T-helper 17 cell (primary cell): ENCODE data around the gene PARL. TPM values are rescaled to one million over a fixed set of nuclear protein-coding genes. Genes with fewer than 3 reads are reported as not detected.
A peak's percentile ranks its signal among the peaks of the same experiment; 100 is the strongest.

Experiments
- ATAC-seq: fragments of 150-1000 bp; cut with Tn5 transposase; 2 replicates; pipeline ENCODE4 v1.10.0; 2021; ENCODE audit warnings: mild to moderate bottlenecking, moderate library complexity
- DNase-seq, 3 donors: peaks; one replicate each; pipeline versions ENCODE4 v3.0.0 to v3.0.0-alpha.2; 2020 to 2021
- H3K9me3 ChIP-seq: one replicate; pipeline ENCODE4 v1.7.0; 2013; ENCODE audit warnings: low read length, mild to moderate bottlenecking; ENCODE audit not compliant: control insufficient read depth, poor library complexity, severe bottlenecking
- H3K27ac Mint-ChIP-seq: one replicate; pipeline ENCODE4 v1.8.0; 2022; ENCODE audit warnings: mild to moderate bottlenecking, moderate library complexity, mixed read lengths
- H3K27me3 Mint-ChIP-seq: one replicate; pipeline ENCODE4 v1.8.0; 2022; ENCODE audit warnings: mixed read lengths
- H3K36me3 Mint-ChIP-seq: one replicate; pipeline ENCODE4 v1.8.0; 2022; ENCODE audit warnings: low read depth, mixed read lengths
- H3K4me1 Mint-ChIP-seq: one replicate; pipeline ENCODE4 v1.8.0; 2022; ENCODE audit warnings: mild to moderate bottlenecking, mixed read lengths
- H3K4me3 Mint-ChIP-seq: one replicate; pipeline ENCODE4 v1.8.0; 2022; ENCODE audit warnings: mild to moderate bottlenecking, moderate library complexity, mixed read lengths
- total RNA-seq, 4 donors: library from RNA in 2 of 4; stranded (reverse) in 2 of 4; gene quantifications; one replicate each; pipeline ENCODE4 v1.2.3 and lab custom pipeline; 2022 to 2026

Gene PARL
- total RNA-seq, 2 donors from 2014 or later: 36.6 to 38.3 TPM

DNA sequence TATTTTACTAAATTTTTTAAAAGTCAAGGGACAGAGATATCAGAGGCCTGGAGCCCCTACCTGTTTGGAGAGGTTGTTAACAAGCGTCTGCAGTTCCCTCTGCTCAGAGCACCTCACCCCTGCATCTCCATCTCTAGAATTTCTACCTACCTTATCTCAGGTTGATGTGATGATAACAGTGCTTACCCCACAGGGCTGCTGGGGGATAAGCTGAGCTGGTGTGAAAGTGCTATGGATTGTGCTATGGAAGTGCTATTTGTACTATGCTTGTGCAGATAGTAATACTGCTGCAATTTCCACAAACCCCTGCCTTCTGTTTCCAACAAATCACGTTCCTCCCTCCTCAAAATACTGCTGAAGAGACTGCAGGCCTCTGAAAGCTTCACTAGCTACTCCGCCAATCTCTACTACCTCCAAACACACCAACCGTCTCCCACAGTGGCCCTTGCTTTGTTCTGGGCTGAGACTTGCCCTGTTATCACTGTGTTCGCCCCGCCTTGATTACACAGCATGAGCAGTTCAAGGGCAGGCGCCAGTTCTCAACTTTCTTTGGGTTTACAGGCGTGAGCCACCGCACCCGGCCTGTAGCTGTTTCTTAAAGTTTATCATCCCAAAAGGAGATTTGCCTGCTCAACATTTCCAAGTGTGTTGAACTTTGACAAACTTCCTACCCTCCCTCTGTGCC, 28.4 kb upstream of the PARL start:
- no peak overlapping the region for H3K4me3 Mint-ChIP-seq
- H3K9me3 ChIP-seq: no peaks in the 10 kb centered on the region
- H3K36me3 Mint-ChIP-seq: no peaks in the 10 kb centered on the region
- DNase-seq (no peak), ATAC-seq (no peak)
- H3K4me1 Mint-ChIP-seq: peaks cover 4% of the 10 kb centered on the region
- peak overlapping the region; percentile 75 for H3K27ac Mint-ChIP-seq
- peaks cover 8% of the 10 kb centered on the region for H3K27me3 Mint-ChIP-seq

DNA sequence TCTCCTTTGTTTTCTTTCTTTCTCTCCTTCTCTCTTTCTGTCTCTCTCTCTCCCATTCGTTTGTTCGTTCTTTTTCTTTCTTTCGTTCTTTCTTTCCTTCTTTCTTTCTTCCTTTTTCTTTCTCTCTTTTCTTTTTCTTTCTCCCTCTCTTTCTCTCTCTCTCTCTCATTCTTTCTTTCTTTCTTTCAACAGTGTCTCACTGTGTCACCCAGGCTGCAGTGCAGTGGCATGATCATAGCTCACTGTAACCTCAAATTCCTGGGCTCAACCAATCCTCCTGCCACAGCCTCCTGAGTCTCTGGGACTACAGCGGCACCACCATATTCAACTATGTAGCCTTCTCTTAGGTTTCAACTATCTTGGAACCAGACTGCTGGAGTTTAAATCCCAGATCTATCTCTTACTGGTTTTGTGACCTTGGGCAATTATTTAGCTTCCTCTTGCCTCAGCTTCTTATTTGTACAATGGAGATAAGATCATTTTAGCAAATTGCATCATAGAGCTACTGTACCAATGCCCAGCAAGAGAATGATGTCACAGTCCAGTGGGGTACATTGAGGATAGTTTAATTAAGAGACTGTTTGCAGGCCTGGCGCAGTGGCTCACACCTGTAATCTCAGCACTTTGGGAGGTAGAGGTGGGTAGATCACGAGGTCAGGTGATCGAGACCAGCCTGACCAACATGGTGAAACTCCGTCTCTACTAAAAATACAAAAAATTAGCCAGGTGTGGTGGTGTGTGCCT, 27.3 kb upstream of the PARL start:
- H3K27ac Mint-ChIP-seq: peak overlapping the region; percentile 41
- ATAC-seq: no peak

GRCh38 chr3:183911087-183911486, 26.4 kb upstream of the PARL start:
- peaks cover 4% of the 10 kb centered on the region for H3K4me1 Mint-ChIP-seq
- H3K9me3 ChIP-seq: no peaks in the 10 kb centered on the region
- H3K27ac Mint-ChIP-seq: no peak overlapping the region
- DNase-seq (no peak), ATAC-seq (no peak)
- no peak overlapping the region for H3K4me3 Mint-ChIP-seq
- H3K36me3 Mint-ChIP-seq: no peaks in the 10 kb centered on the region
- peaks cover 8% of the 10 kb centered on the region for H3K27me3 Mint-ChIP-seq

More for the DNA sequence above, 27.3 kb upstream of the PARL start:
- H3K27me3 Mint-ChIP-seq: peaks cover 8% of the 10 kb centered on the region
- no peak for DNase-seq
- no peak overlapping the region for H3K4me3 Mint-ChIP-seq
- peaks cover 4% of the 10 kb centered on the region for H3K4me1 Mint-ChIP-seq
- H3K36me3 Mint-ChIP-seq: no peaks in the 10 kb centered on the region
- no peaks in the 10 kb centered on the region for H3K9me3 ChIP-seq

GRCh38 chr3:183909030-183909600, 24.4 kb upstream of the PARL start:
- peaks cover 8% of the 10 kb centered on the region for H3K27me3 Mint-ChIP-seq
- no peak overlapping the region for H3K27ac Mint-ChIP-seq
- H3K4me1 Mint-ChIP-seq: peaks cover 4% of the 10 kb centered on the region

GRCh38 chr3:183907911-183908331, 23.2 kb upstream of the PARL start:
- Mint-ChIP-seq H3K27ac (no peak overlapping the region), H3K4me3 (no peak overlapping the region), H3K4me1 (peaks cover 4% of the 10 kb centered on the region), H3K27me3 (peaks cover 8% of the 10 kb centered on the region), H3K36me3 (no peaks in the 10 kb centered on the region)
- DNase-seq: no peak
- ATAC-seq: no peak
- H3K9me3 ChIP-seq: no peaks in the 10 kb centered on the region

More at GRCh38 chr3:183909030-183909600, 24.4 kb upstream of the PARL start:
- Mint-ChIP-seq H3K36me3 (no peaks in the 10 kb centered on the region), H3K4me3 (no peak overlapping the region)
- no peak for DNase-seq
- no peak for ATAC-seq
- no peaks in the 10 kb centered on the region for H3K9me3 ChIP-seq

DNA sequence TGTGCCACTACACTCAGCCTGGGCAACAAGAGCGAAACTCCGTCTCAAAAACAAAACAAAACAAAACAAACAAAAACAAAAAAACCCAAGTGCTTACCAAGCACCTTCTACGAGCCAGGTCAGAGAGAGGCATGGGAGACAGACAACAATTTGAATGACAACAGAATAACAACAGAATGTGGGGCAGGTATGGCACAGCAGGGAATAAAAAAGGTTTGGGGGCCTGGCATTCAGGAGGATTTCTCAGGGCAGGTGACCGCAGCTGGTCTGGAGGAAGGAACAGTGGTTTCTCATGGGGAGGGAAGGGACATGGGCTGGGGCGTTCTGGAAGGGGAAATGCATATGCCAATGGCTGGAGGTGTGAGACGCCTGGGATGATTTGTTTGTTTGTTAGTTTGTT, 22.5 kb upstream of the PARL start:
- no peaks in the 10 kb centered on the region for H3K36me3 Mint-ChIP-seq
- peaks cover 4% of the 10 kb centered on the region for H3K4me1 Mint-ChIP-seq
- DNase-seq (no peak), ATAC-seq (no peak)
- no peaks in the 10 kb centered on the region for H3K9me3 ChIP-seq
- no peak overlapping the region for H3K4me3 Mint-ChIP-seq
- peaks cover 8% of the 10 kb centered on the region for H3K27me3 Mint-ChIP-seq
- H3K27ac Mint-ChIP-seq: no peak overlapping the region

GRCh38 chr3:183906234-183906921, 21.7 kb upstream of the PARL start:
- DNase-seq (no peak), ATAC-seq (no peak)
- Mint-ChIP-seq H3K27ac (no peak overlapping the region), H3K36me3 (no peaks in the 10 kb centered on the region), H3K27me3 (peaks cover 4% of the 10 kb centered on the region), H3K4me1 (no peaks in the 10 kb centered on the region), H3K4me3 (no peak overlapping the region)
- H3K9me3 ChIP-seq: no peaks in the 10 kb centered on the region

DNA sequence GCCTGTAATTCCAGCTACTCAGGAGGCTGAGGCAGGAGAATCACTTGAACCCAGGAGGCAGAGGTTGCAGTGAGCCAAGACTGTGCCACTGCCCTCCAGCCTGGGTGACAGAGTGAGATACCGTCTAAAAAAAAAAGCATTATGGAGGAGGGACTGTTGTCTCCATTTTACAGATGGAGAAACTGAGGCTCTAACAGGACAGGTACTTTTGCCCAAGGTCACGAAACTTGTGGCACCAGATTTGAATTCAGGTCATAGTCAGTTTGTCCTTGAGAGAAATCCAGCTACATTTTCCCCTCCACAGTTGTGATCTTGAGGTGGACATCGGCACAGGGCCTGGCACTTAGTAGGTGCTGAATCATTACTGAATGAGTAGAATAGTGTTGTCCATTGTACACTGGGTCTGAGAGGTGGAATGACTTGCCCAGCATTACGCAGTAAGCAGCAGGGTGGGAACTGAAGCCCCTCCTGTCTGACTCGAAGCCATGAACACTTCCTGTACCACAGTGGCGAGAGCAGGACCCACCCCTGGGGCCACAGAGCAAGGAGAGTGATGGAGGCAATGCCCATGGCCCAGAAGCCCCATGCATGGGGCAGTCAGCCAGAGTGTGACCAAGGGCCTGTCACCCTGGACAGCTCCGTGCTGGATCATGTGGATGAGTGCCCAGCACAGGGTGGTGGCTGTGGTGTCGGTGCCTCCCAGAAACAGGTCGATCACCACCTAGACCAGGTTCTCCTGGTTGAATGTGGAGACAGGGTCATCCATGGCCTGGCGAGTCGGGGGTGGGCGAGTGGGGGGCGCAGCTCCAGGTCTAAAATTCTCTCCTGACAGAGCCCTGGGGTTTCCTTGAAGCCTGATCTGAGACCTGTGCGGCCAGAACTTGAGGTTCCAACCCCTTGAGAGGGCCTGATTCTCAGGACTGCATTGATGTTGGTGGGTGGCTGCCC, 20.4 kb upstream of the PARL start:
- Mint-ChIP-seq H3K27me3 (peaks cover 15% of the 10 kb centered on the region), H3K27ac (no peak overlapping the region), H3K36me3 (no peaks in the 10 kb centered on the region), H3K4me1 (no peaks in the 10 kb centered on the region), H3K4me3 (no peak overlapping the region)
- DNase-seq (no peak), ATAC-seq (no peak)
- no peaks in the 10 kb centered on the region for H3K9me3 ChIP-seq

DNA sequence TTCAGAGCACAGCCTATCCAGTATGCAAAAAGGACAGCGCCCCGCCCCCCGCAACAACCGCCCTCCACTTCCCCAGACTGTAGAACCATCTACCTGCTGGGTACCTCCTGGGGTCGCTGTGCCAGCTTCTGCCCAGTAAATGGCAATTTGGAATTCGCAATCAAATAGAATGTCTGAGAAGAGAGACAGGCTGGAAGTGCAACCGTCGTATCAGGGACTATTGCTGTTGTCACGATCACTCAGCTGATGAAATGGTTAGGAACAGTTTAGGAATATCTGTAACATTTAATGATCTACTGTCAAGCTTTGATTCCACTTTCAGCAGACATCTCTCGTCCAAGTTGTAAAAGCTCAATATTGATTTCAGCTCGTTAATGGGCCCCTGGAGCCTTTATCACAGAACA, 13.3 kb upstream of the PARL start:
- Mint-ChIP-seq H3K36me3 (no peaks in the 10 kb centered on the region), H3K4me1 (no peaks in the 10 kb centered on the region), H3K4me3 (no peak overlapping the region), H3K27me3 (peaks cover 48% of the 10 kb centered on the region), H3K27ac (no peak overlapping the region)
- H3K9me3 ChIP-seq: no peaks in the 10 kb centered on the region
- DNase-seq: no peak
- no peak for ATAC-seq

GRCh38 chr3:183897606-183898005, 12.9 kb upstream of the PARL start:
- Mint-ChIP-seq H3K27ac (no peak overlapping the region), H3K4me3 (no peak overlapping the region), H3K4me1 (no peaks in the 10 kb centered on the region), H3K36me3 (no peaks in the 10 kb centered on the region), H3K27me3 (peaks cover 51% of the 10 kb centered on the region)
- ATAC-seq (no peak), DNase-seq (no peak)
- no peaks in the 10 kb centered on the region for H3K9me3 ChIP-seq

DNA sequence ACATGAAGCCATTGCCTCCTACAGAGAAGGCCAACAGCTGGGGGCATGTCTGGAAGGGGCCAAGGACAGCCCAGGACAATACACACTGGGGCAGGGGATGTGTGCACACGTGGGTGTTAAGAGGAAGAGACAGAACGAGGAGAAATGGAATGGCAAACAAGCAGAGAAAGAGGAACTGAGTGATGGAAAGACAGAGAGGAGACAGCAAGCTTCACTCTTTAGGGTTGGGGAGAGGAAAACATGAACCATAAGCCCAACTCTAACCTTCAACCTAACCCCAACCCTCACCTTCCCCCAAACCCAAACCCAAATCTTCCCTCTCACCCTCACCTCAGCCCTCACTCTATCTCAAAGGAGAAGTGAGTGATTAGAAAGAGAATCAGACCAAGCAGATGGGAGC, 11.9 kb upstream of the PARL start:
- no peak for ATAC-seq
- peaks cover 51% of the 10 kb centered on the region for H3K27me3 Mint-ChIP-seq
- no peaks in the 10 kb centered on the region for H3K36me3 Mint-ChIP-seq
- no peaks in the 10 kb centered on the region for H3K9me3 ChIP-seq
- no peak overlapping the region for H3K4me3 Mint-ChIP-seq
- H3K27ac Mint-ChIP-seq: no peak overlapping the region
- DNase-seq: no peak
- H3K4me1 Mint-ChIP-seq: no peaks in the 10 kb centered on the region

DNA sequence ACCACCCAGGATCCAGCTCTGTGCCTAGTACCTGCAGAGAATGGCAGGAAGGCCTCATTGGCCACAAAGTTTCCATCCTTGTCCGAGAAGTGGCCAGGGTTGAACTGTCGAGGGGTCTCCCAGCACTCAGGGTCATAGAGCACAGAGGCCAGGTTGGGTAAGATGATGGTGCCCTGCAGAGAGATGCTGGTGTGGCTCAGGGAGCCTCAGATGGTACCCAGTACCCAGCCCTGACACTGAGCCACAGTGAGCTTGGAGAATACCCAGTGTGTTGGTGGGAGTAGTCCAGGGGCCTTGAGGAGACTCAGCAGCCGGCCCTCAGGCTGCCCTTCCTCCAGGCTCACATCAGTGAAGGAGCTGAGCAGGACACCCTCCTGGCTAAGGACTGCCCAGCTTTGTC, 11.5 kb upstream of the PARL start:
- H3K9me3 ChIP-seq: no peaks in the 10 kb centered on the region
- Mint-ChIP-seq H3K4me1 (no peaks in the 10 kb centered on the region), H3K36me3 (no peaks in the 10 kb centered on the region), H3K27ac (no peak overlapping the region), H3K4me3 (no peak overlapping the region), H3K27me3 (peaks cover 46% of the 10 kb centered on the region)
- no peak for DNase-seq
- no peak for ATAC-seq
